HG03060 (cell line): Measurements from ENCODE around the gene SCGB1A1.

Experiments
- ATAC-seq: cut with Tn5 transposase; IDR thresholded peaks from one replicate; pipeline ENCODE4 v1.9.1; 2021; ENCODE audit warnings: low read depth, moderate number of reproducible peaks; ENCODE audit not compliant: unreplicated experiment

Gene SCGB1A1

GRCh38 chr11:62395885-62396551 lies 22.8 kb upstream of the SCGB1A1 start:
- no peak for ATAC-seq

GRCh38 chr11:62398011-62398994 lies 20.5 kb upstream of the SCGB1A1 start:
- ATAC-seq, result no peak

- no peak for ATAC-seq
Observed at GRCh38 chr11:62399172-62399877, 19.5 kb upstream of the SCGB1A1 start.

- ATAC-seq, result no peak
Observed at GRCh38 chr11:62399878-62400266, 19.0 kb upstream of the SCGB1A1 start.

- no peak for ATAC-seq
Observed at GRCh38 chr11:62400281-62400680, 18.6 kb upstream of the SCGB1A1 start.

- no peak for ATAC-seq
Observed at GRCh38 chr11:62400760-62401159, 18.1 kb upstream of the SCGB1A1 start.

- ATAC-seq, result no peak
Observed at GRCh38 chr11:62401356-62401755, 17.5 kb upstream of the SCGB1A1 start.

- ATAC-seq, result no peak
Observed at GRCh38 chr11:62401811-62402210, 17.0 kb upstream of the SCGB1A1 start.

GRCh38 chr11:62402226-62402959 lies 16.4 kb upstream of the SCGB1A1 start:
- ATAC-seq, result no peak

GRCh38 chr11:62402960-62403730 lies 15.7 kb upstream of the SCGB1A1 start:
- no peak for ATAC-seq

- no peak for ATAC-seq
Observed at GRCh38 chr11:62404435-62404834, 14.4 kb upstream of the SCGB1A1 start.

- no peak for ATAC-seq
Observed at GRCh38 chr11:62404901-62405300, 13.9 kb upstream of the SCGB1A1 start.

GRCh38 chr11:62406034-62406433 lies 12.8 kb upstream of the SCGB1A1 start:
- ATAC-seq, result no peak

- ATAC-seq, result no peak
Observed at GRCh38 chr11:62409831-62410230, 9.0 kb upstream of the SCGB1A1 start.

- no peak for ATAC-seq
Observed at GRCh38 chr11:62410972-62411371, 7.9 kb upstream of the SCGB1A1 start.

GRCh38 chr11:62411524-62411923 lies 7.3 kb upstream of the SCGB1A1 start:
- ATAC-seq, result no peak

GRCh38 chr11:62413060-62413696 lies 5.7 kb upstream of the SCGB1A1 start:
- no peak for ATAC-seq

GRCh38 chr11:62416596-62416995 lies 2.2 kb upstream of the SCGB1A1 start:
- no peak for ATAC-seq

GRCh38 chr11:62418136-62418535 lies 697 bp upstream of the SCGB1A1 start:
- no peak for ATAC-seq
